ENCODE results near the gene PAPLN.

- no peak for TF ChIP-seq CTCF (optimal IDR thresholded peaks at IDR 0.05 in 1 of 3, IDR thresholded peaks at IDR 0.05 in 1 of 3, conservative IDR thresholded peaks at IDR 0.05 in 1 of 3; ENCODE audit: extremely low read depth in 1 of 3, insufficient read depth in 2 of 3, low read length in 3 of 3)
- peak; percentile 59 for TF ChIP-seq EZH2 (IDR thresholded peaks at IDR 0.05; ENCODE audit: low read length)
Measured at GRCh38 chr14:73237786-73238423, 599 bp downstream of the PAPLN start.
